IPS-18c (cell line): ENCODE data around the gene NCAPH2.
"Not testable (repeated sequence)": the region's sequence is repeated elsewhere in the genome, so short reads cannot be mapped to it uniquely, and the experiment has no call there.

ENCODE experiments used
- H3K4me3 ChIP-seq: 2 replicates; pipeline ENCODE4 v1.7.0; 2013; ENCODE audit warnings: low read depth, mild to moderate bottlenecking, low read length, moderate library complexity; ENCODE audit not compliant: insufficient read depth
- H3K9me3 ChIP-seq: one replicate; pipeline ENCODE4 v1.6.1; 2013; ENCODE audit warnings: mild to moderate bottlenecking, low read length, moderate library complexity; ENCODE audit not compliant: control insufficient read depth, insufficient read depth

Gene NCAPH2

DNA sequence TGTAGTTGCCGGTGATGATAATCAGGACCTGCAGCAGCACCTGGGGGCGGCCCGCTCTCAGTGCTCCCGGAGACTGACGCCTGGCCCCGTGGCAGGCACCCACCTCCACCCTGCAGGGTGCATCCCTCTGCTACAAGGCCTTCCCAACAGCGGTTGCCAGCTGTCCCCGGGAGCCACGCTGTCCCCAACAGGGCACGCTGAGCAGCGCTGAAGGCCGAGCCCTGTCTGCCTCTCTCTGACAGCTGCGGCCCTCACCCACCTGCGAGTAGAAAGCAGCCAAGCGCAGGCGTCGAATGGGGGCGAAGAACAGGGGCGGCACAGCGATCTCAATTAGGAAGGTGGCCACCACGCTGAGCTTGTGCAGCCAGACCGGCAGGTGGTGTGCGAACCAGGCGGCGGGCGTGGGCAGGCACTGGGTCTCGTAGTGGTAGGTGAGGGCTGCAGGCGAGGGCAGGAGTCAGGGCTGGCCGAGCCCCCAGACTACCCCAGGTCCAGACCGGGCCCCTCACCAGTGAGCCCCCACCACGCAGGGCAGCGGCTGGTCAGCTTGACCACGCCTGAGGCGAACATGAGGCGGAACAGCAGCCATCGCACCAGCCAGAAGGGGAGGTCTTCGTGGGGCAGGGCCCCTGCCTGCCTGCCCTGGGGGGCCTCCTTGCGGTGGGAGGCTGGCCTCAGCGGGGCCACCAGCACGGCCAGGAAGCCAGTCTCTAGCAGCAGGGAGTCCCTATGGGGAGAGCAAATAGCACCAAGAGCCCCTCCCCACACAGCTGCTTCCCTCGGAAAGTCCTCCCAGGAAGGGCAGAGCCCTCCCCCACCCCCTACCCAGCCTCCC lies 2.0 kb upstream of the NCAPH2 start:
- Histone ChIP-seq H3K9me3 (peaks cover 3% of the 10 kb centered on the region), H3K4me3 (peak overlapping the region; percentile 85; the same call in 1 of the 2 replicates)

DNA sequence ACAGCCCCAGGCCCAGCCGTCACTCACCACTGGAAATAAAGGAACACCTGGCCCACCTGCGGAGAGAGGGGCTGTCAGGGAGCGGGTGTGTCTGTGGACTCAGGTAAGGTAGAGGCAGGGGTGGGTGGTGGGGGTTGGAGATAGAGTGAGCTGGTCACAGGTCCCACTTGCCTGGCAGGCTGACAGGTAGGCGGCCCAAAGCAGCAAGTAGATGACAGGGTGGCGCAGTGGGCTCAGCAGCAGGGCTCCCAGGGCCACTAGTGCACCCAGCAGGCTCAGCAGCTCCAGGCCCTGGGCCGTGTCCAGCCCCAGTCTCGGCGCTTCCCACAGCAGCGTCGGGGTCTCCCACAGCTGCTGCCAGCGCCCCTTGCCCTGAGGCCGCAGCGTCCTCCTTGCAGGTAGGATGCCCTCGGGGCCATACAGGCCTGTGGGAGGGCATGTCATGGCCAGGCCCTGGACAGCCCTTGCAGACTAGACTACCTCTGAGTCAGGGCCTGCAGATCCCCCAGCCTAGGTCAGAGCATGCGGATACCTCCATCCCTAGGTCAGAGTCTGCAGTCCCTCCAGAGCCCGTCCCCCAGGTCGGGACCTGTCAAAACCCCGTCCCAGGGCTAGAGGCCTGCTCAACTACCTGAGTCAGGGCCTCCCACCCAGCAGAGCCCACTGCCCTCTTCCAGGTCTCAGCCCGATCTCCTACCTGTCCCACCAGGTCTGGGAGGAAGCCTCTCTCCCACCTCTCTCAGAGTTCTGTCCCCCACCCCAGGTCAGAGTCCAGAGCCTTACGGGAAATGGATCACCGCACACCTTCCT lies 1.2 kb upstream of the NCAPH2 start:
- peak overlapping the region; percentile 85 for H3K4me3 ChIP-seq
- H3K9me3 ChIP-seq: peaks cover 3% of the 10 kb centered on the region

DNA sequence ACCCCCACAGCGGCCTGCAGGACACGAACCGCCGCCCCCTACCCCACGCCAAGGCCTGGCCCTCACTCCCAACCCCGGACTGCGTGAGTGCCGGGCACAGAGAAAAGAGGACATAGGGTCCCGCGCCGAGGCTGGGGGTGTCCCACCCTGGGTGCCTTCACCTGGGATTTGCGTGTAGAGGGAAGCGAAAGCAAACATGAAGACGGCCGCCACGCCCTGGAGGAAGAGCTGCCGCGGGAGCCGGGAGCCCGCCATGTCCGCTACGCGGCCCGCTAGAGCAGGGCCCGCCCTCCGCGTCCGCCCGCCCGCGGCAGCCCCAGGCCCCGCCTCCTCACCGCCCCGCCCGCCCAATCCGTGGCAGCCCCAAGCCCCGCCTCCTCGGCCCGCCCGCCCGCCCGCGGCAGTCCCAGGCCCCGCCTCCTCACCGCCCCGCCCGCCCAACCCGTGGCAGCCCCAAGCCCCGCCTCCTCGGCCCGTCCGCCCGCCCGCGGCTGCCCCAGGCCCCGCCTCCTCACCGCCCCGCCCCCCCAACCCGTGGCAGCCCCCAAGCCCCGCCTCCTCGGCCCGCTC lies 518 bp upstream of the NCAPH2 start, which contains the start of gene LMF2:
Gene LMF2 (minus strand): TSS at position 282 of the 570 bp plus-strand sequence. CDS start 27 bp downstream, at position 255.
- peaks cover 3% of the 10 kb centered on the region for H3K9me3 ChIP-seq
- H3K4me3 ChIP-seq: peak within 1 kb of the TSS; percentile 87

DNA sequence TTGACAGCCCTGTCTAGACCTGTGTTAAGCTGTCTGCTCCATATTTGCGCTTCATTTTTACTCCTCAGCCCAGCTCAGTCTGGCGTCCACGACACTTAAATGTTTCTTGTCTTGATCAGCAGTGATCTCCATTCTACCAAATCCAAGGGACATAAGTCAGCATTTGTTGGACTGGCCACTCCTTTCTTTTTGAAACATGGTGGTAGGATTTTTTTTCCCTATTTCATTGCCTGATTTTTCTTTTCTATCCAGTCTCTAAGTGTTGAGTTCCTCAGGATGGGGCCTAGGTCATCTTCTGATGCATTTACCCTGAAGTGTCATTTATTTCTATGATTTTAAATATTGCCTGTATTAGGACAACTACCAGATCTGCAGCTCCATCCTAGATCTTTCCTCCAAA lies 873 bp downstream of the NCAPH2 start:
- Histone ChIP-seq H3K4me3 (peak overlapping the region; percentile 87), H3K9me3 (peaks cover 3% of the 10 kb centered on the region)

DNA sequence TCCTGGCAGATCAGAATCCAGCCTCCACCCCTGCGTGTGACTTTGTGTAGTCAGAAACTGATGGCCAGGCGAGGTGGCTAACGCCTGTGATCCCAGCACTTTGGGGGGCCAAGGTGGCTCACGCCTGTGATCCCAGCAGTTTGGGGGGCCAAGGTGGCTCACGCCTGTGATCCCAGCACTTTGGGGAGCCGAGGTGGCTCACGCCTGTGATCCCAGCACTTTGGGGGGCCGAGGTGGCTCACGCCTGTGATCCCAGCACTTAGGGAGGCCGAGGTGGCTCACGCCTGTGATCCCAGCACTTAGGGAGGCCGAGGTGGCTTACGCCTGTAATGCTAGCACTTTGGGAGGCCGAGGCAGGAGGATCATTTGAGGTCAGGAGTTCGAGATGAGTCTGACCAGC lies 5.2 kb downstream of the NCAPH2 start:
- Histone ChIP-seq H3K4me3 (no peak overlapping the region), H3K9me3 (no peaks in the 10 kb centered on the region)

DNA sequence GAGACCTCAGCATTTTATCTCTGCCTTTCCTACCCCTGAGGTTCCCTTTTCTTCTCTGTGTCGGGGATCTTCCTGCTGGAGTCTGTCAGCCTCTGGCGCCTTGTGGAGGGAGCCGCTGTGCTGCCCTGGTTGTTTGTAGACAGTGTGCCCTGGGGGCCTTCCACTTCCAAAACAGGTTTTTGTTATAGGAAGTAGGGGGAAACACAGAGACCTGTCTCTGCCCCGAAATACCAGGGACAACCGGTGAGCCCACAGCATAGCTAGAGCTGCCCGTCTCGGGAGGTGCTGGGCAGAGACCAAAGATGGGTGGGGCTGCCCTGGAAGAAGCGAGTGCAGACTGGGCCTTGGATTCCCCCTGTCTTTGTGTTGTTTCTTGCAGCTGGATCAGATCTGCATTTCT lies 8.0 kb downstream of the NCAPH2 start:
- Histone ChIP-seq H3K9me3 (no peaks in the 10 kb centered on the region), H3K4me3 (no peak overlapping the region)

DNA sequence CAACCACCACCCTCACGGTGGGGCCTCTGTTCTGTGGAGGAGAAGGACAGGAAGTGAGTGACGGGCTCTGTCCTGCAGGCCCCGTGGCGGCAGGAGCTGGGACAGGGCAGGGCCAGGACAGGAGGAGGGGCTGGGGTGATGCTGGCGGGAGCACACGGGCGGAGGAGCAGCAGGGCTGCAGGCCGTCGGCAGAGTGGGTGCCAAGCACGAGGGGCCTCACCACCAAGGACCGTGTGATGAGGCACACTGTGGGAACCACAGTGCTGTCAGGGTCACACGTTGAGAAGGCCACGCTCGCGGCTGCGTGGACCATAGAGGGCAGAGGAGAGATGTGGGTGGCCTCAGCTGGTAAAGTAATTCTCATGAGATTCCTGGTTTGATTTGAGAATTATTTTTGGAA lies 8.9 kb downstream of the NCAPH2 start:
- H3K9me3 ChIP-seq: no peaks in the 10 kb centered on the region
- H3K4me3 ChIP-seq: no peak overlapping the region

DNA sequence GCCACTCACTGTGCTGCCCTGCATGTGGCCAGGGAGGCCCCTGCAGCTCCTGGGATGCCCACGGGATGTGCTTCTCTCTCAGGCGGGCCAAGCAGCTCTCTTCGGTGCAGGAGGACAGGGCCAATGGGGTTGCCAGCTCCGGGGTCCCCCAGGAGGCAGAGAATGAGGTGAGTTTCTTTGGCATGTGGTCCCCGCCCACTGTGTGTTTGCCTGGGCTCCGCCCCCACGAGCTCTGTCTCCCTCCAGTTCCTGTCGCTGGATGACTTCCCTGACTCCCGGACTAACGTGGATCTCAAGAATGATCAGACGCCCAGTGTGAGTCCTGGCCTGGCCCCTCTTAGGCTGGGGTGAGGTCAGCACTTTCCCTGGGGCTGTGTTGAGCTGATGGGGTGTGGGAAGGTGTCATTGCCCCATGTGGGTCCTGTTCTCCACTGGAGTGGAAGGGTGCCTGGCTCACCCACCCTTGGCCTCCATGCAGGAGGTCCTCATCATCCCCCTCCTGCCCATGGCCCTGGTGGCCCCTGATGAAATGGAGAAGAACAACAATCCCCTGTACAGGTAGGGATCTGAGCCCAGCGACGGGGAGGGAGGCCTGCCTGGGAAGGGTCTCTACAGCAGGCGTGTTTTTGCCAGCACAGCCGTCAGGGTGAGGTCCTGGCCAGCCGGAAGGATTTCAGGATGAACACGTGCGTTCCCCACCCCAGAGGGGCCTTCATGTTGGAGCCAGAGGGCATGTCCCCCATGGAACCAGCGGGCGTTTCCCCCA lies 9.7 kb downstream of the NCAPH2 start:
- no peak overlapping the region for H3K4me3 ChIP-seq
- H3K9me3 ChIP-seq: no peaks in the 10 kb centered on the region

DNA sequence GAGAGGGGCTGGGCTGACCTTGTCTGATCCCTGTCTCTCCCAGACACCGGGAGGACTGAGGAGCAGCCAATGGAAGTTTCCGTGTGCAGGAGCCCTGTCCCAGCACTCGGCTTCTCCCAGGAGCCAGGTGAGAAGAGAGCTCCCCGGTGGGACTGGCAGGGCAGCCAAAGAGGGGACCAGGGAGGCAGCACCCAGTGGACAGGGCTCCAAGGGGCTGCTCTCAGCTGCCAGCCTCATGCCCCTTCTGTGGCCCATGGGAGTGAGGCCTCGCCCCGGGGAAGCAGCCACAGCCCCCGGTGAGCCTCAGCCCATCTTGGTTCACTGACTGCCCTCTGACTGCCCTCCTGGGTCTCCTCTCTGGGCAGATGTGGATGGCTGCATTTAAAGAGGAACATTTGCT lies 10.6 kb downstream of the NCAPH2 start:
- Histone ChIP-seq H3K9me3 (no peaks in the 10 kb centered on the region), H3K4me3 (no peak overlapping the region)

DNA sequence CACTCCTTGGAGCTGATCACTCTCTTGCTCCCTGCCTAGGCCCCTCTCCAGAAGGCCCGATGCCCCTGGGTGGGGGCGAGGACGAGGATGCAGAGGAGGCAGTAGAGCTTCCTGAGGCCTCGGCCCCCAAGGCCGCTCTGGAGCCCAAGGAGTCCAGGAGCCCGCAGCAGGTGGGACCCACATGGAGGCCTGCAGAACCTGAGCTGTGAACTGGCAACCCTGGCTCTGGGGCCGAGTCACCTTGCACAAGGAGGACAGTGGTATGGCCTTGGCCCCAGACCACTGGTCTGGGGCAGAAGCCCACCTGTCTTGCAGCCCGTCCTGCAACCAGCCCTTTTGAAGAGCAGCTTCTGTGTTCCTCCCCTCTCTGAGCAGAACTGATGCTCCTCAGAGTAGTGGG lies 11.1 kb downstream of the NCAPH2 start:
- Histone ChIP-seq H3K9me3 (no peaks in the 10 kb centered on the region), H3K4me3 (no peak overlapping the region)

DNA sequence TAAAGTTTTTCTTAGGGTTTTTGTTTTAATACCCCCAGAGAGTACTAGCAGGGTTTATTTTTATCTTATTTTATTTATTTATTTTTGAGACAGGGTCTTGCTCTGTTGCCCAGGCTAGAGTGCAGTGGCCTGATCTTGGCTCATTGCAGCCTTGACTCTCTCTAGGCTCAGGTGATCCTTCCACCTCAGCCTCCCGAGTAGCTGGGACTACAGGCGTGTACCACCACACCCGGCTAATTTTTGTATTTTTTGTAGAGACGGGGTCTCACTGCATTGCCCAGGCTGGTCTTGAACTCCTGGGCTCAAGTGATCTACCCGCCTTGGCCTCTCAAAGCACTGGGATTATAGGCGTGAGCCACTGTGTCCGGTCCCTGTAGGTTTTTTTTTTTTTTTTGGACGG lies 12.2 kb downstream of the NCAPH2 start:
- not testable (repeated sequence) for H3K4me3 ChIP-seq

DNA sequence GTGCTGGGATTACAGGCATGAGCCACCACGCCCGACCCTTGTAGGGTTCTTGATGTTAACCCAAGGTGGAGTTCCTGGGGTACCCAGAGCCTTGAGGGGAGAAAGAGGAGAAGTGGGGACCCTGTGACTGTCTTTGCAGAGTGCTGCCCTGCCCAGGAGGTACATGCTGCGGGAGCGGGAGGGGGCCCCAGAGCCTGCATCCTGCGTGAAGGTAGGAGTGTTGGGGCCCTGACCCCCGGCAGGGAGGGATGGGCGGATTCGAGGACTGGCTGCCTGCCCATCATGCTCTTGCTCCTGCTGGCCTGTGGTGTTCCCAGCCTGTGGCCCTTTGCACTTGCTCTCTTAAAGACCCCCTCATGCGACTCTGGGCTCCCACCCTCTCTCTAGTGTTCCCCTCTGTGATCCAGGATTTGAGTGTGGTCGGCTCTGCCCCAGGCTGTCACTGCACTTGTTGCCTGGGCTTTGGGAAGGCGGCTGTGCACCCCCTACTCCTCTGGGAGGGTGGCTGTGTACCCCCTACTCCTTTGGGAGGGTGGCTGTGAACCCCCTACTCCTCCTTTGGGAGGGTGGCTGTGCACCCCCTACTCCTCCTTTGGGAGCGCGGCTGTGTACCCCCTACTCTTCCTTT lies 12.9 kb downstream of the NCAPH2 start:
- Histone ChIP-seq H3K4me3 (no peak overlapping the region), H3K9me3 (no peaks in the 10 kb centered on the region)

More for the DNA sequence above, 12.2 kb downstream of the NCAPH2 start:
- not testable (repeated sequence) for H3K9me3 ChIP-seq

DNA sequence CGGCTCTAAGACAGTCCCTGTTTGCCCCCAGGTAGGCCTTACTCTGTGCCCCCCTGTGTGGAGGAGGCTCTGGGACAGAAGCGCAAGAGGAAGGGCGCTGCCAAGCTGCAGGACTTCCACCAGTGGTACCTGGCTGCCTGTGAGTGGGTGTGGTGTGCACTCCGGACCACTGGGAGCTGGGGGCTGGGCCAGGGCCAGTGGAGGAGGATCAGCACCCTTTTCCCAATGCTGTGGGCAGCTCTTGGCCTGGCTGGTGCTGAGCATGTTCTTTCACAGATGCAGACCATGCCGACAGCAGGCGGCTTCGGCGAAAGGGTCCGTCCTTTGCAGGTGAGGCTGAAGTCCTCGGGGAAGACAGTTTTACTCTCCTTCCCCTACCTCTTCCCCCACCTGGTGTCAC lies 13.7 kb downstream of the NCAPH2 start:
- no peak overlapping the region for H3K4me3 ChIP-seq
- peaks cover 2% of the 10 kb centered on the region for H3K9me3 ChIP-seq

DNA sequence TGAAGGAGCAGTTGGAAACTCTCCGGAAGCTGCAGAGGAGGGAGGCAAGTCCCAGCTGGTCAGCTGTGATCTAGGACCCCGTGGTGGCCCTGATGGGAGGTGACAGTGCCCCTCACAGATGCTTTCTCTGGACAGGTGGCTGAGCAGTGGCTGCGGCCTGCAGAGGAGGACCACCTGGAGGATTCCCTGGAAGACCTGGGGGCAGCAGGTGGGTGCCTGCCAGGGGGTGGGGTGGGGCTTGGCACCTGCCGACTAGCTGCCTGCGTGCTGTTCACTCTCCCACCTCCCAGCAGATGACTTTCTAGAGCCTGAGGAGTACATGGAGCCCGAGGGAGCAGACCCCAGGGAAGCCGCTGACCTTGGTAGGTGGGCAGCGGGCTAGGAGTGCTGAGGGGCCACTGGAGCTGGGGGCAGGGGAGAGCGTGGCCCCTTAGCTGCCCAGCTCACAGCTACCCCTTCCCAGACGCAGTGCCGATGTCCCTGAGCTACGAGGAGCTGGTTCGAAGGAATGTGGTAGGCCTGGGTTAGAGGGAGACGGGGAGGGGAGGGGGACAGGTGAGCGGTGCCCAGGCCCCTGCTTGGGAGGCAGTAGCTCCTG lies 14.3 kb downstream of the NCAPH2 start:
- no peak overlapping the region for H3K4me3 ChIP-seq
- peaks cover 3% of the 10 kb centered on the region for H3K9me3 ChIP-seq

DNA sequence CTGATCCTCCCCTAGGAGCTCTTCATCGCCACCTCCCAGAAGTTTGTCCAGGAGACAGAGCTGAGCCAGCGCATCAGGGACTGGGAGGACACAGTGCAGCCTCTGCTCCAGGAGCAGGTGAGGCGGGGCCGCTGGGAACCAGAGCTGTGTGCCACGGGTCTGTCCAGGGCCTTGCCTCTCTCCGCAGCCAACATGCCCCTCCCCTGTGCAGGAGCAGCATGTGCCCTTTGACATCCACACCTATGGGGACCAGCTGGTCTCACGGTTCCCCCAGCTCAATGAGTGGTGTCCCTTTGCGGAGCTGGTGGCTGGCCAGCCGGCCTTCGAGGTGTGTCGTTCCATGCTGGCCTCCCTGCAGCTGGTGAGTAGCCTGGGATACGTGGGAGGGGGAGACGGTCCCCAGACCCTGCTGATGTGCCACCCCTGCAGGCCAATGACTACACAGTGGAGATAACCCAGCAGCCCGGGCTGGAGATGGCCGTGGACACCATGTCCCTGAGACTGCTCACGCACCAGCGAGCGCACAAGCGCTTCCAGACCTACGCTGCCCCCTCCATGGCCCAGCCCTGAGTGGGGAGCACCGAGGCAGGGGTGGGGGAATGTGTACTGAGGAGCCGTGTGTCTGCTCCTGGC lies 14.9 kb downstream of the NCAPH2 start:
- Histone ChIP-seq H3K9me3 (peaks cover 3% of the 10 kb centered on the region), H3K4me3 (no peak overlapping the region)

DNA sequence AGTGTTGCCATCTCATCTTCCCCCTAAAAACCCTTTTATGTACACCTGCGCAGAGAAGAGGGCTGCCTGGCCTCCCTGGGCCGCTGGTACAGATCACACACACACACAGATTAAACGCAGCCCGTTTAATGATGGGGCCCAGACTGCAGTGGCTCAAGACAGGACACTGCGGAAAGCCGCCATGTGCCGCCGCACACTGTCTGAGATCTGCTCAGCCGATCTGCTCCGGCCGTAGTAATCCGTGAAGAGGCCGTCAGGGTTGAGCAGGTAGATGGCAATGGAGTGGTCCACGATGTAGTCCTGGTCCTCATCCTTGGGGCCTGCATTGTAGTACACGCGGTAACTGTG lies 15.4 kb downstream of the NCAPH2 start:
- H3K9me3 ChIP-seq: peaks cover 3% of the 10 kb centered on the region
- no peak overlapping the region for H3K4me3 ChIP-seq
